Nephron progenitor cell (in vitro differentiated cells): ENCODE results near the gene CHST8.

ENCODE experiments used
- DNase-seq: peaks from one replicate; pipeline ENCODE4 v3.0.0; 2021
- H3K27ac Mint-ChIP-seq: 2 replicates; pipeline ENCODE4 v1.8.0; 2021; ENCODE audit warnings: mild to moderate bottlenecking, moderate library complexity, mixed read lengths
- H3K27me3 Mint-ChIP-seq: 2 replicates; pipeline ENCODE4 v1.8.0; 2021; ENCODE audit warnings: mild to moderate bottlenecking, low read depth, mixed read lengths; ENCODE audit not compliant: poor library complexity
- H3K36me3 Mint-ChIP-seq: 2 replicates; pipeline ENCODE4 v1.8.0; 2021; ENCODE audit warnings: low read depth, mixed read lengths
- H3K4me1 Mint-ChIP-seq: 2 replicates; pipeline ENCODE4 v1.8.0; 2021; ENCODE audit warnings: mixed read lengths
- H3K4me3 Mint-ChIP-seq: 2 replicates; pipeline ENCODE4 v1.8.0; 2021; ENCODE audit warnings: mild to moderate bottlenecking, moderate library complexity, mixed read lengths
- H3K9me3 Mint-ChIP-seq: 2 replicates; pipeline ENCODE4 v1.8.0; 2021; ENCODE audit warnings: mild to moderate bottlenecking, moderate library complexity, mixed read lengths
- CTCF ChIP-seq: fragments of 200-600 bp; sonication (generic); IDR thresholded peaks from 2 replicates; pipeline ENCODE4 v1.5.0; 2021; ENCODE audit warnings: antibody characterized with exemption

CHST8 gene

GRCh38 chr19:33718651-33719254 is 97.0 kb downstream of the CHST8 start:
- H3K9me3 Mint-ChIP-seq = no peaks in the 10 kb centered on the region
- peaks cover 20% of the 10 kb centered on the region for H3K4me1 Mint-ChIP-seq
- peaks cover 24% of the 10 kb centered on the region for H3K27me3 Mint-ChIP-seq
- peak; percentile 37 for DNase-seq
- TF ChIP-seq CTCF = no peak
- H3K4me3 Mint-ChIP-seq = no peak overlapping the region
- no peak overlapping the region for H3K27ac Mint-ChIP-seq
- no peaks in the 10 kb centered on the region for H3K36me3 Mint-ChIP-seq

- TF ChIP-seq CTCF = no peak
- H3K4me1 Mint-ChIP-seq = peaks cover 20% of the 10 kb centered on the region
- H3K27ac Mint-ChIP-seq = no peak overlapping the region
- DNase-seq = peak; percentile 38
- H3K36me3 Mint-ChIP-seq = no peaks in the 10 kb centered on the region
- no peaks in the 10 kb centered on the region for H3K9me3 Mint-ChIP-seq
- H3K27me3 Mint-ChIP-seq = peaks cover 25% of the 10 kb centered on the region
- H3K4me3 Mint-ChIP-seq = no peak overlapping the region
These were observed 97.8 kb downstream of the CHST8 start for GRCh38 chr19:33719366-33720154.

GRCh38 chr19:33720155-33720493 is 98.4 kb downstream of the CHST8 start:
- peaks cover 20% of the 10 kb centered on the region for H3K4me1 Mint-ChIP-seq
- peaks cover 25% of the 10 kb centered on the region for H3K27me3 Mint-ChIP-seq
- no peak overlapping the region for H3K4me3 Mint-ChIP-seq
- H3K27ac Mint-ChIP-seq = no peak overlapping the region
- DNase-seq = no peak
- no peaks in the 10 kb centered on the region for H3K36me3 Mint-ChIP-seq
- no peaks in the 10 kb centered on the region for H3K9me3 Mint-ChIP-seq
- TF ChIP-seq CTCF = no peak

GRCh38 chr19:33720691-33721682 is 99.2 kb downstream of the CHST8 start:
- H3K27ac Mint-ChIP-seq = no peak overlapping the region
- TF ChIP-seq CTCF = peak; percentile 15
- no peaks in the 10 kb centered on the region for H3K9me3 Mint-ChIP-seq
- no peak for DNase-seq
- H3K36me3 Mint-ChIP-seq = no peaks in the 10 kb centered on the region
- H3K4me3 Mint-ChIP-seq = no peak overlapping the region
- peaks cover 21% of the 10 kb centered on the region for H3K27me3 Mint-ChIP-seq
- H3K4me1 Mint-ChIP-seq = peaks cover 20% of the 10 kb centered on the region

- H3K4me1 Mint-ChIP-seq = peaks cover 20% of the 10 kb centered on the region
- DNase-seq = no peak
- H3K27me3 Mint-ChIP-seq = peaks cover 17% of the 10 kb centered on the region
- no peak for TF ChIP-seq CTCF
- H3K4me3 Mint-ChIP-seq = no peak overlapping the region
- no peaks in the 10 kb centered on the region for H3K9me3 Mint-ChIP-seq
- H3K27ac Mint-ChIP-seq = no peak overlapping the region
- no peaks in the 10 kb centered on the region for H3K36me3 Mint-ChIP-seq
These were observed 100.1 kb downstream of the CHST8 start for GRCh38 chr19:33721735-33722297.
